GM19395 (cell line): ENCODE measurements around the gene GABRQ.
"Not testable (repeated sequence)": the region's sequence is repeated elsewhere in the genome, so short reads cannot be mapped to it uniquely, and the experiment has no call there.

Experiments
- ATAC-seq: cut with Tn5 transposase; IDR thresholded peaks from one replicate; pipeline ENCODE4 v1.9.1; 2021; ENCODE audit warnings: mild to moderate bottlenecking, moderate library complexity; ENCODE audit not compliant: unreplicated experiment

Gene GABRQ

GRCh38 chrX:152656890-152657289 lies 19.2 kb downstream of the GABRQ start:
- ATAC-seq = no peak

DNA sequence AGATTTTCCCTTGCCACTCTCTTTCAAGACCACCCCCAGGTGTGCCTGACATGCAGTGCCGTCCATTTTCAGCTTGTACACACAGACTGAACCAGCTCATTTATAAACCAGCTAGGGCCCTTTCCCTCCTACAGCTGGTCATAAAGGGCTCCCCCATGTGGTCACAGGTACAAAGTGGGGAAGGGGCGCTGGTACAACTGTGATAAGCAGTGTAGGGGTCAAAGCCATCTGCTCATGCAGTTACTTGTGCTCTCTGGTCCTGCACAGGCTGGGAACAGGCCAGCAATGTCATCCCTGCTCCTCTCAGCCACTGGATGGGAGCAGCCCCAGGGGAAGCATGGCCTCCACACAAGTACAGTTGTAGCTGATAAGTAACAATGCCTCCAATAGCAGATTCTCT lies 20.6 kb downstream of the GABRQ start:
- no peak for ATAC-seq

DNA sequence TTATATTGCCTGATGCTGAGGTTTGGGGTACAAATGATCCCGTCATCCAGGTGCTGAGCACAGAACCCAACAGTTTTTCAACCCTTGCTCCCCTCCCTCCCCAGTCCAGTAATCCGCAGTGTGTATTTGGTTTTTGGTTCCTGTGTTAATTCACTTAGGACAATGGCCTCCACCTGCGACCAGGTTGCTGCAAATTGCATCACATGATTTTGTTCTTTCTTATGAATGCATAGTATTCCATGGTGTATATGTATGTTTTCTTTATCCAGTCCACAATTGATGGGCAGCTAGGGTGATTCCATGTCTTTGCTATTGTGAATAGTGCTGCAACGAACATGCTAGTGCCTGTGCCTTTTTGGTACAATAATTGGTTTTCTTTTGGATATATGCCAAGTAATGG lies 25.4 kb downstream of the GABRQ start:
- ATAC-seq = no peak

DNA sequence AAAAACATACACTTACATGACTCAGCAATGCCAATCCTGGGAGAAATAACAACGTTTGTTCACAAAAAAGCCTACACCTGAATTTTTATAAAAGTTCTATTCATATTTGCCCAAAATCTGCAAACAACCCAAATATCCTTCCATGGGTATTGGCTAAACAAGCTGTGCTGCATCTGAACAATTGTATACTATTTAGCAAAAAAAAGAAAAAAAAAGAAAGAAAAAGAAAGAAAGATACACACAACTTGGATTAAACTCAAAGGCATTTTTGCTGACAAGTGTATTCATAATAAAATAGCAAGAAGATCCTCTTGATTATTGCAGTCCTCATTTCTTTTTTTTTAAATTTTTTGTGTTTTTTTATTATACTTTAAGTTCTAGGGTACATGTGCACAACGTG lies 36.4 kb downstream of the GABRQ start:
- no peak for ATAC-seq

GRCh38 chrX:152674652-152675051 lies 37.0 kb downstream of the GABRQ start:
- not testable (repeated sequence) for ATAC-seq

DNA sequence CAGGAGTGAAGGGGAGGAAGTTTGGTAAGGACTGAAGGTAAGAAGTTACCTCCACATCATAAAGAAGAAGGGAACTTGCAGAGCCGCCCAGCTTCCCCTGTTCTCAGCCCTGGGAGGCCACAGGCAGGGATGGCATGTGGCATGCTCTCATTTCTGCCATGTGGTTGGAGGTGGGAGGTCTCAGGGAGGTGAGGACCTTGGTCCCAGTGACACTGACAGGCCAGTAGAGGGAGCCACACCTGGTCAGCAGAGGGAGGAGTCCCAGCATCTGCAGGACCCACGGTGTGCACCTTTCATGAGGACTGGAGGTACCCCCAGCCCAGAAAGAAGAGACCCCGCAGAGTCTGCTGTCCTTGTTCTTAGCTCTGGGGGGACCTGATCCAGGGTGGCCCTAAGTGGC lies 43.3 kb downstream of the GABRQ start:
- peak; percentile 81 for ATAC-seq

GRCh38 chrX:152697952-152698931 lies 60.5 kb downstream of the GABRQ start, which contains the start of gene MAGEA3:
TSS of gene MAGEA3 (plus strand) at chrX:152698794. CDS start at chrX:152700833, 2,039 bp downstream.
- ATAC-seq = not testable (repeated sequence)

DNA sequence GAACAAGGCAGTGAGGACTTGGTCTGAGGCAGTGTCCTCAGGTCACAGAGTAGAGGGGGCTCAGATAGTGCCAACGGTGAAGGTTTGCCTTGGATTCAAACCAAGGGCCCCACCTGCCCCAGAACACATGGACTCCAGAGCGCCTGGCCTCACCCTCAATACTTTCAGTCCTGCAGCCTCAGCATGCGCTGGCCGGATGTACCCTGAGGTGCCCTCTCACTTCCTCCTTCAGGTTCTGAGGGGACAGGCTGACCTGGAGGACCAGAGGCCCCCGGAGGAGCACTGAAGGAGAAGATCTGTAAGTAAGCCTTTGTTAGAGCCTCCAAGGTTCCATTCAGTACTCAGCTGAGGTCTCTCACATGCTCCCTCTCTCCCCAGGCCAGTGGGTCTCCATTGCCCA lies 62.7 kb downstream of the GABRQ start:
- ATAC-seq = not testable (repeated sequence)

DNA sequence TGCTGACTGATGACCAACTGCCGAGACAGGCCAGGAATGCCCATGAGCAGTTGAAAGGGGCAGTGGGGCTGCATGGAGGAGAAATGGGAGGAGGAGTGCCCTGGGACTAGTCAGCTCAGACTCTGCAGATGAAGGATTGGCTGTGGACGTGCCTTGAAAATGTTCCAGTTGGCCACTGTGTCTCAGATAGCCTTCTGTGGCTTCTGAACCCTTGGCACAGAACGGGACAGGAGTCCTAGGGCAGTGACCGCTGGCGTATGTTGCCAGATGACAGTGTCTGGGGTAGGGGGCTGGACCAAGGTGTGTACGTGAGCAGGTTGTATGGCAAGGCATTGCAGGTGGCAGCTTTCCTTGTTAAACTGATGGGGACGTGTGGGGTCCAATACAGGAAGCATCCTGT lies 68.8 kb downstream of the GABRQ start:
- ATAC-seq = not testable (repeated sequence)
